HL-60 (cell line): ENCODE measurements around the gene EIF4ENIF1.

Experiments used
- DNase-seq, 2 experiments: peaks; one replicate each; pipeline ENCODE4 v3.0.0-alpha.2; 2010 to 2020; ENCODE audit warnings: low read depth in 1 of 2, low spot score in 1 of 2
- H3K27ac ChIP-seq: fragments of 250-450 bp; sonication (Bioruptor Pico); replicated peaks from 2 replicates; pipeline ENCODE4 v1.5.1; 2020; ENCODE audit warnings: mild to moderate bottlenecking, moderate library complexity
- H3K27me3 ChIP-seq: fragments of 250-450 bp; sonication (Bioruptor Pico); 2 replicates; pipeline ENCODE4 v1.5.1; 2021; ENCODE audit warnings: mild to moderate bottlenecking, moderate library complexity; ENCODE audit not compliant: insufficient read depth, poor library complexity, severe bottlenecking
- H3K4me3 ChIP-seq: replicated peaks from 2 replicates; pipeline ENCODE4 v1.5.1; 2011; ENCODE audit warnings: mild to moderate bottlenecking, control low read depth, low read length; ENCODE audit not compliant: insufficient read depth
- GABPA ChIP-seq: IDR thresholded peaks from 2 replicates; pipeline ENCODE4 v1.6.1; 2012; ENCODE audit warnings: low read depth
- POLR2AphosphoS5 ChIP-seq: IDR thresholded peaks from 2 replicates; pipeline ENCODE4 v1.6.1; 2012; ENCODE audit warnings: low read depth
- REST ChIP-seq: IDR thresholded peaks from 2 replicates; pipeline ENCODE4 v1.6.1; 2012; ENCODE audit warnings: low read depth; ENCODE audit not compliant: insufficient replicate concordance
- SPI1 ChIP-seq: IDR thresholded peaks from 2 replicates; pipeline ENCODE4 v1.6.1; 2012; ENCODE audit warnings: low read depth, mild to moderate bottlenecking, borderline replicate concordance
- TF ChIP-seq, protein P1 (sequence below): IDR thresholded peaks from one replicate; pipeline ENCODE4 v1.5.1; 2011; ENCODE audit warnings: low read length, control low read depth, inconsistent platforms; ENCODE audit not compliant: insufficient read depth

The EIF4ENIF1 gene

GRCh38 chr22:31440681-31441080 is 49.0 kb downstream of the EIF4ENIF1 start:
- Histone ChIP-seq H3K27me3 (no peaks in the 10 kb centered on the region), H3K27ac (no peak overlapping the region), H3K4me3 (no peak overlapping the region)
- TF ChIP-seq POLR2AphosphoS5 = 0 out of 2 replicates have a peak, but pooled peaks have one; percentile 33
- TF ChIP-seq GABPA = no peak
- DNase-seq = no peak

DNA sequence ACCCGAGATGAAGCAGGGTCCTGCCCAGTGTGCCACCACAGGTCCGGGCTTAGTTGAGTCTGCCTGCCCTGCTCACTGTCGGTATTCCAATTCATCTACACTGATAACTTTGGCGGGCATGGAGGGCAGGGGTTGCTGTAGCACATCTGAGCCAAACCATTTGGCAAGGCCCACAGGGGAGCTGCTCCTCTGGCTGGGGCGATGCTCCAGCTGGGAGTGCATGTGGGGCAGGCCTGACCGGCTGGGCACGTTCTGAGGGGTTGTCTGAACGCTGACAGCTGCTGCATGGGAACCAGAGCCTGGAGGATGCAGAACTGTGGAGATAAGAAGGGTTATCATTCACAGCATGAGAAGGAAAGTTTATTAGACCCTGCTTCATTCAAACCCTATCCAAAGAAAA is 49.8 kb downstream of the EIF4ENIF1 start:
- no peaks in the 10 kb centered on the region for H3K27me3 ChIP-seq
- no peak overlapping the region for H3K4me3 ChIP-seq
- H3K27ac ChIP-seq = no peak overlapping the region
- no peak for DNase-seq
- TF ChIP-seq POLR2AphosphoS5 = no peak
- TF ChIP-seq REST = no peak
- TF ChIP-seq, protein P1, sequence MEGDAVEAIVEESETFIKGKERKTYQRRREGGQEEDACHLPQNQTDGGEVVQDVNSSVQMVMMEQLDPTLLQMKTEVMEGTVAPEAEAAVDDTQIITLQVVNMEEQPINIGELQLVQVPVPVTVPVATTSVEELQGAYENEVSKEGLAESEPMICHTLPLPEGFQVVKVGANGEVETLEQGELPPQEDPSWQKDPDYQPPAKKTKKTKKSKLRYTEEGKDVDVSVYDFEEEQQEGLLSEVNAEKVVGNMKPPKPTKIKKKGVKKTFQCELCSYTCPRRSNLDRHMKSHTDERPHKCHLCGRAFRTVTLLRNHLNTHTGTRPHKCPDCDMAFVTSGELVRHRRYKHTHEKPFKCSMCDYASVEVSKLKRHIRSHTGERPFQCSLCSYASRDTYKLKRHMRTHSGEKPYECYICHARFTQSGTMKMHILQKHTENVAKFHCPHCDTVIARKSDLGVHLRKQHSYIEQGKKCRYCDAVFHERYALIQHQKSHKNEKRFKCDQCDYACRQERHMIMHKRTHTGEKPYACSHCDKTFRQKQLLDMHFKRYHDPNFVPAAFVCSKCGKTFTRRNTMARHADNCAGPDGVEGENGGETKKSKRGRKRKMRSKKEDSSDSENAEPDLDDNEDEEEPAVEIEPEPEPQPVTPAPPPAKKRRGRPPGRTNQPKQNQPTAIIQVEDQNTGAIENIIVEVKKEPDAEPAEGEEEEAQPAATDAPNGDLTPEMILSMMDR = no peak
- TF ChIP-seq GABPA = no peak
- no peak for TF ChIP-seq SPI1

DNA sequence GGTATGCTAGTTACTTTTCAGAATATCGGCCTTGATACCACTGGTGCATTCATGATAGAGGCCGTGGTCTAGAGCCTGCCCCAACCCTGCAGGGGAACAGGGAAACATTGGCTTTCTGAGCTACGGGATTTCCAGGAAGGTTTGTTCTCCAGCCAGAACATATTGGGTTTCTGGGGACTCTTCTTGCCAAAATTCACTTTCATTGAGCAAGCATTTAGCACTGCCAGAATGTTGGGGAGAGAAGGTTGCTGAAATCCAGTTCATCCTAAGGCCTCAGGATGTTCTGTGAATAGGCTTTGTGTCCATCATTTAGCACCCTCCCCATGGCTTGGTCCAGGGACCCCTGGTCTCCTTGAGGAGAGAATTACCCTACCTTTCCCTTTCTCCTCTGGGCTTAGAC is 53.5 kb downstream of the EIF4ENIF1 start:
- TF ChIP-seq, protein P1 = no peak
- TF ChIP-seq GABPA (no peak), SPI1 (no peak), REST (no peak), POLR2AphosphoS5 (no peak)
- no peak overlapping the region for H3K27ac ChIP-seq
- DNase-seq = no peak

GRCh38 chr22:31431950-31432349 is 57.7 kb downstream of the EIF4ENIF1 start:
- H3K27me3 ChIP-seq = no peaks in the 10 kb centered on the region
- no peak for DNase-seq
- TF ChIP-seq, protein P1 = no peak
- TF ChIP-seq POLR2AphosphoS5 (no peak), GABPA (no peak), SPI1 (no peak), REST (no peak)
- no peak overlapping the region for H3K4me3 ChIP-seq
- no peak overlapping the region for H3K27ac ChIP-seq

More for the DNA sequence above, 53.5 kb downstream of the EIF4ENIF1 start:
- H3K4me3 ChIP-seq = no peak overlapping the region
- no peaks in the 10 kb centered on the region for H3K27me3 ChIP-seq
